Tibial nerve (tissue), 4 donors: ENCODE data around the gene RNF146. TPM values are rescaled to one million over a fixed set of nuclear protein-coding genes. Genes with fewer than 3 reads are reported as not detected.

ENCODE experiments used
- DNase-seq, 2 donors: peaks; one replicate each; pipeline ENCODE4 v3.0.0-alpha.2; 2019; ENCODE audit warnings: low spot score in 2 of 2
- H3K27ac ChIP-seq, 4 donors: fragments of 200-600 bp; sonication (generic) in 3 of 4; one replicate each; pipeline ENCODE4 v1.5.1; 2017 to 2019; ENCODE audit warnings: mild to moderate bottlenecking in 1 of 4
- H3K27me3 ChIP-seq, 2 donors: fragments of 200-600 bp; sonication (generic) in 1 of 2; one replicate each; pipeline versions ENCODE4 v1.5.1 to v1.6.0; 2017 to 2019
- H3K36me3 ChIP-seq, 3 donors: fragments of 200-600 bp; sonication (generic); one replicate each; pipeline ENCODE4 v1.5.1; 2018 to 2019
- H3K4me1 ChIP-seq, 4 donors: fragments of 200-600 bp; sonication (generic) in 3 of 4; one replicate each; pipeline ENCODE4 v1.5.1; 2017 to 2019
- H3K4me3 ChIP-seq, 4 donors: fragments of 200-600 bp; sonication (generic) in 3 of 4; one replicate each; pipeline ENCODE4 v1.5.1; 2017 to 2019; ENCODE audit warnings: mild to moderate bottlenecking in 1 of 4, moderate library complexity in 1 of 4
- H3K9me3 ChIP-seq, 4 donors: fragments of 200-600 bp; sonication (generic) in 3 of 4; one replicate each; pipeline ENCODE4 v1.5.1; 2017 to 2019
- EP300 ChIP-seq, 2 donors: sonication (generic); formaldehyde crosslinking; IDR thresholded peaks; one replicate each; pipeline ENCODE4 v1.6.1; 2017; ENCODE audit warnings: antibody characterized with exemption in 2 of 2, mild to moderate bottlenecking in 1 of 2
- POLR2A ChIP-seq, 2 donors: fragments of 450-650 bp; IDR thresholded peaks; one replicate each; pipeline ENCODE4 v1.6.1; 2017; ENCODE audit warnings: antibody characterized with exemption in 2 of 2, mild to moderate bottlenecking in 2 of 2, moderate library complexity in 2 of 2
- WGBS, 2 donors: methylation state at CpG; one replicate each; pipeline ENCODE4 v1.1.5; 2018; 5-methylcytosine and 5-hydroxymethylcytosine counted together
- total RNA-seq, 4 donors: library from RNA; depleted of rRNA; stranded (reverse); fragments of >200 nt; gene quantifications; one replicate each; pipeline ENCODE4 v1.1.0, GENCODE V29; 2016
- TF ChIP-seq, protein P1 (sequence below), 5 experiments: fragments of 200-600 bp in 3 of 5; fragments of 450-650 bp in 2 of 5; sonication (generic) in 3 of 5; IDR thresholded peaks; one replicate each; pipeline ENCODE4 v1.5.1; 2016 to 2019; ENCODE audit warnings: antibody characterized with exemption in 5 of 5, mild to moderate bottlenecking in 3 of 5, moderate library complexity in 2 of 5

RNF146 gene
- total RNA-seq, 4 donors from 2014 or later = 58.5 to 79.1 (median 75.2) TPM

DNA sequence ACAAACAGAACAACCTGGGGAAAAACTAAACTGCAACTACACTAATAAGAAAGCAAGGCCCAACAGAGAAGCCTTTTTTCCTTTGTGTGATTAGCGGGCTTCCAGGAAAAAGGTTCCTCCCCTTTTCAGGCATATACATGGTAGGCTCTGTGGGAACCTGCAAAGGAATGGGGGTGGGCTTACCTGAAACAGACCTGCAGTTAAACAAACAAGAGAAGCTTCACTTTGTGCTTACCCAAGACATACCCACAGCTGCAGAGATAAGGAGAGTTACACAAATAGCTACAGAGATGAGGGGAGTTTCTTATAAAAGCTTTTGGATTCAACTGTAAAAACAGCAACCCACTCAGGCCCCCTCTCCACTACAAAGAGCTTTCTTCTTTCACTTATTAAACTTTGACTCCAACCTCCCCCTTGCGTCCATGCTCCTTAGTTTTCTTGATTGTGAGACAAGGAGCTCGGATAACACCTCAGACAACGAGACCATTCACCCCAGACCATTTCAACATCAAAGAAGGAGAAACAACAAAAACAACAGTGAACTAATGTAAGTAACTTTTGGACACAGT is 30.9 kb downstream of the RNF146 start:
- Histone ChIP-seq H3K36me3 (peaks cover 0 to 7% (median 0%) of the 10 kb centered on the region in 3 donors), H3K27me3 (no peaks in the 10 kb centered on the region), H3K9me3 (no peaks in the 10 kb centered on the region), H3K4me3 (no peak overlapping the region), H3K27ac (no peak overlapping the region), H3K4me1 (peaks cover 0 to 21% (median 0%) of the 10 kb centered on the region in 4 donors)
- TF ChIP-seq POLR2A (IDR thresholded peaks at IDR 0.05) = no peak
- TF ChIP-seq, protein P1, sequence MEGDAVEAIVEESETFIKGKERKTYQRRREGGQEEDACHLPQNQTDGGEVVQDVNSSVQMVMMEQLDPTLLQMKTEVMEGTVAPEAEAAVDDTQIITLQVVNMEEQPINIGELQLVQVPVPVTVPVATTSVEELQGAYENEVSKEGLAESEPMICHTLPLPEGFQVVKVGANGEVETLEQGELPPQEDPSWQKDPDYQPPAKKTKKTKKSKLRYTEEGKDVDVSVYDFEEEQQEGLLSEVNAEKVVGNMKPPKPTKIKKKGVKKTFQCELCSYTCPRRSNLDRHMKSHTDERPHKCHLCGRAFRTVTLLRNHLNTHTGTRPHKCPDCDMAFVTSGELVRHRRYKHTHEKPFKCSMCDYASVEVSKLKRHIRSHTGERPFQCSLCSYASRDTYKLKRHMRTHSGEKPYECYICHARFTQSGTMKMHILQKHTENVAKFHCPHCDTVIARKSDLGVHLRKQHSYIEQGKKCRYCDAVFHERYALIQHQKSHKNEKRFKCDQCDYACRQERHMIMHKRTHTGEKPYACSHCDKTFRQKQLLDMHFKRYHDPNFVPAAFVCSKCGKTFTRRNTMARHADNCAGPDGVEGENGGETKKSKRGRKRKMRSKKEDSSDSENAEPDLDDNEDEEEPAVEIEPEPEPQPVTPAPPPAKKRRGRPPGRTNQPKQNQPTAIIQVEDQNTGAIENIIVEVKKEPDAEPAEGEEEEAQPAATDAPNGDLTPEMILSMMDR (IDR thresholded peaks at IDR 0.05) = no peak
- no peak for TF ChIP-seq EP300 (IDR thresholded peaks at IDR 0.05)
- no peak for DNase-seq
- 50 to 58% methylated on average over 4 of the region's 4 CpGs for WGBS, 2 donors

DNA sequence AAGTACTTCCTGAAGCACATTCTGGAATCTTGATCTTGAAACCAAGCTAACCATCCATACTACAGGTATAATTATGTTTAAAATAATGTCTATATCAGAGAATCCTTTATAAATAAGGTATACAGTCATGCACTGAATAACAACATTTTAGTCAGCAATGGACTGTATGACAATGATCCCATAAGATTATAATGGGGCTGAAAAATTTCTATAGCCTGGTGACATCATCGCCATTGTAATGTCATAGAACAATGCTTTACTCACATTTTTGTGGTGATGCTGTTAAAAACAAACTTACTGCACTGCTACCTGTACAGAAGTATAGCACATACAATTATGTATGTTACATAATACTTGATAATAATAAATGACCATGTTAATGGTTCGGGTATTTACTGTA is 31.8 kb downstream of the RNF146 start:
- DNase-seq = no peak
- H3K27ac ChIP-seq = no peak overlapping the region
- no peaks in the 10 kb centered on the region for H3K9me3 ChIP-seq
- 68 to 73% methylated on average over 2 of the region's 2 CpGs for WGBS, 2 donors
- TF ChIP-seq EP300 (IDR thresholded peaks at IDR 0.05) (no peak), POLR2A (IDR thresholded peaks at IDR 0.05) (no peak)
- TF ChIP-seq, protein P1 (IDR thresholded peaks at IDR 0.05) = no peak
- peaks cover 0 to 18% (median 4%) of the 10 kb centered on the region in 4 donors for H3K4me1 ChIP-seq
- peaks cover 0 to 7% (median 0%) of the 10 kb centered on the region in 3 donors for H3K36me3 ChIP-seq
- no peak overlapping the region for H3K4me3 ChIP-seq
- H3K27me3 ChIP-seq = no peaks in the 10 kb centered on the region

DNA sequence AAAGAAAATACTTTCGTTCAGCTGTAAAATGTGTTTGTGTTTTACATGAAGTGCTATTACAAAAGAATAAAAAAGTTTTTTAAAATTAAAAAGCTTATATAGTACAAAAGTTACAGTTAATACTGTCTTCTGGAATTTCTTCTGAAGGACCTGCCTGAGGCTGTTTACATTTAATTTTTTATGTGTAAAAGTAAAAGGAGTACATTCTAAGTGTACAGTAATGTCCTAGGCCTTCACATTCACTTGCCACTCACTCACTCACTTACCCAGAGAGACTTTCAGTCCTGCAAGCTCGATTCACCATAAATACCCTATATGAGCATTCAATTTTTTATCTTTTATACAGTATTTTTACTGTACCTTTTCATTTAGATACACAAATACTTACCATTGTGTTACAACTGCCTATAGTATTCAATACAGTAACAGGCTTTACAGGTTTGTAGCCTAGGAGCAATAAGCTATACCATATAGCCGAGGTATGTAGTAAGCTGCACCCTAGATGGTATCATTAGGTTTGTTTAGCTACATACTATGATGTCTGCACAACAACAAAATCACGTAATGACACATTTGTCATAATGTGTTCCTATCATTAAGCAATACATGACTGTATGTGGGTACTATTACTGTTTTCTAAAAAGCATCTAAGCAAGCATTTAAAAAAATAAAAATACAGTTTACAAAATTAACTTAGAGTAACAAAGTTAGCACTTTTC is 33.0 kb downstream of the RNF146 start:
- no peak for TF ChIP-seq EP300 (IDR thresholded peaks at IDR 0.05)
- TF ChIP-seq POLR2A (IDR thresholded peaks at IDR 0.05) = no peak
- TF ChIP-seq, protein P1 (IDR thresholded peaks at IDR 0.05) = no peak
- DNase-seq = no peak
- Histone ChIP-seq H3K9me3 (no peaks in the 10 kb centered on the region), H3K27me3 (no peaks in the 10 kb centered on the region), H3K4me3 (no peak overlapping the region), H3K4me1 (peaks cover 0 to 18% (median 5%) of the 10 kb centered on the region in 4 donors), H3K36me3 (peaks cover 0 to 7% (median 0%) of the 10 kb centered on the region in 3 donors), H3K27ac (no peak overlapping the region)
- WGBS, 2 donors = 92 to 93% methylated on average over 4 of the region's 4 CpGs

DNA sequence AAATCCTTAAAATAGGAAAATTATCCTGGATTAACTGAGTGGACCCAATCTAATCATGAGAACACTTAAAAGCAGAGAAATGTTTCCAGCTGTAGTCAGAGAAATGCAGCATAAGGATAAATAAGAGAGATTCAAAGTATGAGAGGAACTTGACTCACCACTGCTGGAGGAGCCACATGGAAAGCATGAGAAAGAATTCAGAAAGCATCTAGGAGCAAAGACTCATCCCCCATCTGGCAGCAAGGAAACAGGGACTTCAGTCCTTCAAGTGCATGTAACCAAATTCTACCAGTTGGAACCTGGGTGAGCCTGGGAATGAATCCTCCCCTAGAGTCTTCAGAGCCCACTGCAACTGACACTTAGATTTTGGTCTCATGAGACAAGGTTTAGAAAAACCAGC is 33.7 kb downstream of the RNF146 start:
- DNase-seq = no peak
- Histone ChIP-seq H3K9me3 (no peaks in the 10 kb centered on the region), H3K27me3 (no peaks in the 10 kb centered on the region), H3K27ac (no peak overlapping the region), H3K36me3 (peaks cover 0 to 7% (median 0%) of the 10 kb centered on the region in 3 donors), H3K4me1 (peaks cover 0 to 18% (median 5%) of the 10 kb centered on the region in 4 donors), H3K4me3 (no peak overlapping the region)
- TF ChIP-seq, protein P1 (IDR thresholded peaks at IDR 0.05) = no peak
- TF ChIP-seq POLR2A (IDR thresholded peaks at IDR 0.05) = no peak
- no peak for TF ChIP-seq EP300 (IDR thresholded peaks at IDR 0.05)

DNA sequence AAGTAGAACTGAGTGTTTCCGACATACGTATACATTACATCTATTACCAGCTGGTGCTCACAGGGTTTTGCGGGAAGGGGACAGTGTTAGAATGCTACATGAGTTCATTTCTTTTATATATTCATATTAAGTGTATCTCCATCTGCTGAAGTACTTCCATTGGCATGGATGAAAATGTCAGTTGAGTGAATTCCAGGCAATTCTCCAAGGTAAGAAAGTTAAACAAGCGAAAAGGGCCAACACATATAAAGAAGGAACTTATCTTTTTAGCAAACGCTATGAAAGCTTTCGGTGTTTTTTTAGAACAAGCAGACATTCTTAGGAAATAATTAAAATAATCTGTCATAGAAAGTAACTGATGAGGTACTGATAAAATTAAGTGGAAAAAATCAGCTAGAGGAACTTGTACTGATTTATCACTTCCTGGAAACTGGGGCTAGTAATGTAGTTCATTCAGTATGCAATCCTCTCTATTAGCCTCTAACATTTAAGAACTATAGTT is 34.6 kb downstream of the RNF146 start:
- TF ChIP-seq, protein P1 (IDR thresholded peaks at IDR 0.05) = no peak
- no peak for TF ChIP-seq POLR2A (IDR thresholded peaks at IDR 0.05)
- no peak for TF ChIP-seq EP300 (IDR thresholded peaks at IDR 0.05)
- Histone ChIP-seq H3K36me3 (peaks cover 0 to 9% (median 0%) of the 10 kb centered on the region in 3 donors), H3K9me3 (peaks cover 0 to 4% (median under 1%) of the 10 kb centered on the region in 4 donors), H3K27ac (no peak overlapping the region), H3K4me3 (no peak overlapping the region), H3K4me1 (peaks cover 0 to 18% (median 5%) of the 10 kb centered on the region in 4 donors), H3K27me3 (no peaks in the 10 kb centered on the region)
- DNase-seq = no peak
- 64 to 73% methylated on average over 6 of the region's 6 CpGs for WGBS, 2 donors
